Gastroesophageal sphincter (tissue), 4 donors: Measurements from ENCODE around the gene CLIC3. TPM values are rescaled to one million over a fixed set of nuclear protein-coding genes. Genes with fewer than 3 reads are reported as not detected.

Source experiments
- ATAC-seq: fragments of 150-250 bp; one replicate; pipeline ENCODE4 v1.9.1; 2016; ENCODE audit warnings: mild to moderate bottlenecking, moderate library complexity
- H3K27ac ChIP-seq, 4 donors: fragments of 200-600 bp; sonication (generic) in 3 of 4; 1 replicate in 3 of 4; 2 replicates in 1 of 4; pipeline ENCODE4 v1.5.1; 2016 to 2019
- H3K27me3 ChIP-seq: fragments of 200-600 bp; sonication (generic); one replicate; pipeline ENCODE4 v1.5.1; 2019
- H3K36me3 ChIP-seq, 2 donors: fragments of 200-600 bp; sonication (generic); one replicate each; pipeline ENCODE4 v1.5.1; 2019; ENCODE audit warnings: control low read depth in 1 of 2
- H3K4me1 ChIP-seq, 3 donors: fragments of 200-600 bp; sonication (generic); 1 replicate in 2 of 3; 2 replicates in 1 of 3; pipeline ENCODE4 v1.5.1; 2016 to 2019; ENCODE audit warnings: control low read depth in 2 of 3
- H3K4me3 ChIP-seq, 2 donors: fragments of 200-600 bp; sonication (generic); one replicate each; pipeline ENCODE4 v1.5.1; 2019; ENCODE audit warnings: mild to moderate bottlenecking in 1 of 2, moderate library complexity in 1 of 2
- H3K9me3 ChIP-seq, 3 donors: fragments of 200-600 bp; sonication (generic); one replicate each; pipeline ENCODE4 v1.5.1; 2017 to 2019; ENCODE audit warnings: control low read depth in 2 of 3
- EP300 ChIP-seq: sonication (generic); formaldehyde crosslinking; IDR thresholded peaks from one replicate; pipeline ENCODE4 v1.6.1; 2017; ENCODE audit warnings: antibody characterized with exemption, mild to moderate bottlenecking
- POLR2A ChIP-seq, 2 donors: fragments of 450-650 bp; IDR thresholded peaks; one replicate each; pipeline ENCODE4 v1.6.1; 2017; ENCODE audit warnings: antibody characterized with exemption in 2 of 2, mild to moderate bottlenecking in 2 of 2, moderate library complexity in 1 of 2
- POLR2AphosphoS5 ChIP-seq: sonication (generic); formaldehyde crosslinking; IDR thresholded peaks from one replicate; pipeline ENCODE4 v1.6.1; 2017; ENCODE audit warnings: antibody characterized with exemption
- WGBS, 2 donors: methylation state at CpG; one replicate each; pipeline ENCODE4 v1.1.5; 2018; ENCODE audit warnings: low coverage in 1 of 2; 5-methylcytosine and 5-hydroxymethylcytosine counted together
- total RNA-seq, 4 donors: library from RNA; depleted of rRNA; stranded (reverse); fragments of >200 nt; gene quantifications; one replicate each; pipeline ENCODE4 v1.1.0, GENCODE V29; 2016
- TF ChIP-seq, protein P1 (sequence below), 4 experiments: fragments of 200-600 bp in 2 of 4; fragments of 450-650 bp in 2 of 4; sonication (generic) in 1 of 4; IDR thresholded peaks; one replicate each; pipeline ENCODE4 v1.5.1; 2017 to 2019; ENCODE audit warnings: antibody characterized with exemption in 4 of 4, mild to moderate bottlenecking in 2 of 4, moderate library complexity in 2 of 4

Gene CLIC3
- total RNA-seq, 4 donors from 2014 or later: 0.81 to 5.4 (median 2.2) TPM

DNA sequence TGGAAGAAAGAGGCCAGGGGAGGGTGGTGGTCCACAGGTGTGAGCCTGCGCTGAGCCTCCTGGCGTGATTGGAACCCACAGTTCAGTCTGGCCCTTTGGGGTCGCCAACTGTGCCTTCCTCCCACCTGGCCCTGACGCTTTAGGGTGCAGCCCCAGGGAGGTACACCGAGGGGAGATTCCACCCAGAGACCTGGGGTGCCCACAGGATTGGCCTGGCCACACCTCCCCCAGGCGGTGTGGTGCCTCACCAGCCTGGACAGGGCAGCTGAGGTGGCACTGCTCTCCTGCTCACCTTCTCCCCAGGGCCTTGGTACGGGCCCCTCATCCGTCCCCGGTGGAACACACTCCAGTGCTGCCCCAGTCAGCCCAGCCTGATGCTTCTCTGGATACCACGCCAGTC, 1.0 kb upstream of the CLIC3 start:
- ATAC-seq: no peak
- H3K36me3 ChIP-seq: peaks cover 0 to 18% of the 10 kb centered on the region in 2 donors
- TF ChIP-seq EP300 (no peak), POLR2AphosphoS5 (no peak), POLR2A (IDR thresholded peaks at IDR 0.05) (no peak)
- TF ChIP-seq, protein P1, sequence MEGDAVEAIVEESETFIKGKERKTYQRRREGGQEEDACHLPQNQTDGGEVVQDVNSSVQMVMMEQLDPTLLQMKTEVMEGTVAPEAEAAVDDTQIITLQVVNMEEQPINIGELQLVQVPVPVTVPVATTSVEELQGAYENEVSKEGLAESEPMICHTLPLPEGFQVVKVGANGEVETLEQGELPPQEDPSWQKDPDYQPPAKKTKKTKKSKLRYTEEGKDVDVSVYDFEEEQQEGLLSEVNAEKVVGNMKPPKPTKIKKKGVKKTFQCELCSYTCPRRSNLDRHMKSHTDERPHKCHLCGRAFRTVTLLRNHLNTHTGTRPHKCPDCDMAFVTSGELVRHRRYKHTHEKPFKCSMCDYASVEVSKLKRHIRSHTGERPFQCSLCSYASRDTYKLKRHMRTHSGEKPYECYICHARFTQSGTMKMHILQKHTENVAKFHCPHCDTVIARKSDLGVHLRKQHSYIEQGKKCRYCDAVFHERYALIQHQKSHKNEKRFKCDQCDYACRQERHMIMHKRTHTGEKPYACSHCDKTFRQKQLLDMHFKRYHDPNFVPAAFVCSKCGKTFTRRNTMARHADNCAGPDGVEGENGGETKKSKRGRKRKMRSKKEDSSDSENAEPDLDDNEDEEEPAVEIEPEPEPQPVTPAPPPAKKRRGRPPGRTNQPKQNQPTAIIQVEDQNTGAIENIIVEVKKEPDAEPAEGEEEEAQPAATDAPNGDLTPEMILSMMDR (IDR thresholded peaks at IDR 0.05): no peak
- H3K27ac ChIP-seq: peak overlapping the region in 1 of 4 donors; percentile 3
- peaks cover 0 to 45% (median 31%) of the 10 kb centered on the region in 3 donors for H3K4me1 ChIP-seq
- no peak overlapping the region for H3K4me3 ChIP-seq
- H3K9me3 ChIP-seq: no peaks in the 10 kb centered on the region
- WGBS, 2 donors: no CpG with 5 or more reads among the region's 10 CpGs
- H3K27me3 ChIP-seq: peaks cover 58% of the 10 kb centered on the region

DNA sequence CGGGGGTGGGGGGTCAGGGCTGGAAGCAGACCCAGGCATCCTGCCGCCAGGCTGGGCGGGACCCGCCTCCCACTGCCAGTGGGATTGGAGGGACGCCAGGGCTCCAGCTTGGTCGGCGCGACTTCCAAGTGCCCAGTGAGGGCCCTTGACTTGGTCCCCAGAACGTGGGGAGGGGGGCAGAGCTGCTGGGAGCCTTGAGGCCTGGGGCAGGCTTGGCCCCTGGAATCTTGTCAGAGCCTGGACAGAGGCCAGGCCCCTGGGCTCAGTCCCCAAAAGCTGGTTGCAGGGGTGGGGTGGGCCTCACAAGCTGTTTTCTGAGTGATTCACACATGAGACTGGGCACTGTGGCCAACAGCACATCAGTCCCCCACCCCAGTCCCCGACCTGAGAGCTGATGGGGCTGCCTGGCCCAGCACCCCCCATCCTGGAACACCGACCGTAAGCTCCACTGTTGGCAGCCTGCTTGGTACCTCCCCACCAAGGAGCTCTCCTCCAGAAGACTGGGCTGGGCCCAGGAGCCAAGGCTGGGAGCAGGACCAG, 526 bp downstream of the CLIC3 start:
- Histone ChIP-seq H3K4me3 (peak overlapping the region in 1 of 2 donors; percentile 28), H3K9me3 (no peaks in the 10 kb centered on the region), H3K27ac (peak overlapping the region in 1 of 4 donors; percentile 35), H3K27me3 (peaks cover 58% of the 10 kb centered on the region), H3K4me1 (peaks cover 0 to 53% (median 31%) of the 10 kb centered on the region in 3 donors), H3K36me3 (peaks cover 0 to 18% of the 10 kb centered on the region in 2 donors)
- no CpG with 5 or more reads among the region's 12 CpGs for WGBS, 2 donors
- ATAC-seq: no peak
- TF ChIP-seq, protein P1 (IDR thresholded peaks at IDR 0.05): no peak
- TF ChIP-seq POLR2A (IDR thresholded peaks at IDR 0.05) (no peak), EP300 (no peak), POLR2AphosphoS5 (no peak)

DNA sequence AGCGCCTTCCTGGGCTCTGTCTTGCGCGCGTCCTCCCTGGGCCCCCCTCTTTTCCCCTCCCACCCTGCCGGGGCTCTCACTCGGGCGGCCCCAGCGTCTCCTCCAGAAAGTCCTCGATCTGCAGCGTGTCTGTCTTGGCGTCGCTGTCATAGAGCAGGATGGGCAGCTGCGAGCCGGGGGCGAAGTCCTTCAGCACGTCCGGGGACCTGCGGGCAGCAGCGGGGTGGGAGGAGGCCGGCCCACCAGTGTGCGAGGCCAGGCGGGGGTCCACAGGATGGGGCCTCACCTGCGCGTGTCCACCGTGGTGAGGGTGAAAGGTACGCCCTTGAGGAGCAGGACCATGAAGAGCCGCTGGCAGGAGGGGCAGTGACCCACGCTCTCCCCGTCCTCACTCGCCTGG, 1.0 kb downstream of the CLIC3 start:
- H3K4me3 ChIP-seq: peak overlapping the region in 1 of 2 donors; percentile 28
- H3K27me3 ChIP-seq: peaks cover 58% of the 10 kb centered on the region
- H3K36me3 ChIP-seq: peaks cover 0 to 18% of the 10 kb centered on the region in 2 donors
- H3K9me3 ChIP-seq: no peaks in the 10 kb centered on the region
- peak overlapping the region in 1 of 4 donors; percentile 35 for H3K27ac ChIP-seq
- ATAC-seq: no peak
- TF ChIP-seq POLR2AphosphoS5: no peak
- TF ChIP-seq EP300: no peak
- TF ChIP-seq, protein P1 (IDR thresholded peaks at IDR 0.05): no peak
- TF ChIP-seq POLR2A (IDR thresholded peaks at IDR 0.05): no peak
- H3K4me1 ChIP-seq: peaks cover 0 to 53% (median 31%) of the 10 kb centered on the region in 3 donors
- WGBS, 2 donors: no CpG with 5 or more reads among the region's 30 CpGs

DNA sequence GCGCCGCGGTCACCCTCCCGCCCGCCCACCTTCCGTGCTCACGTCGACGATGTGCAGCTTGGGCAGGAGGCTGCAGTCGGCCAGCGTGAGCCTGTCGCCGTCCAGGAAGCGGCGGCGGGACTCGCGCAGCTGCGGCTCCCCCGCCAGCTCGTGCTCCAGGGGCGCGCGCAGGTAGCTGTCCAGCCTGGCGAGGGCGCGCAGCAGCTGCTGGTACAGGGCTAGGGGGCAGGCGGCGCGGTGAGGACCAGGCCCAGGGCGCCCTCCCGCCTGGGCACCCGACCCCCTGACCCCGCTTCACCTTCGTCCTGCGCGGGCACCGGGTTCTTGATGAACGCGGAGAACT, 1.5 kb downstream of the CLIC3 start:
- no peak for ATAC-seq
- H3K27ac ChIP-seq: no peak overlapping the region
- peaks cover 0 to 18% of the 10 kb centered on the region in 2 donors for H3K36me3 ChIP-seq
- no CpG with 5 or more reads among the region's 40 CpGs for WGBS, 2 donors
- TF ChIP-seq POLR2A (IDR thresholded peaks at IDR 0.05): no peak
- no peaks in the 10 kb centered on the region for H3K9me3 ChIP-seq
- H3K4me1 ChIP-seq: peaks cover 0 to 53% (median 31%) of the 10 kb centered on the region in 3 donors
- peaks cover 55% of the 10 kb centered on the region for H3K27me3 ChIP-seq
- peak overlapping the region in 1 of 2 donors; percentile 28 for H3K4me3 ChIP-seq

DNA sequence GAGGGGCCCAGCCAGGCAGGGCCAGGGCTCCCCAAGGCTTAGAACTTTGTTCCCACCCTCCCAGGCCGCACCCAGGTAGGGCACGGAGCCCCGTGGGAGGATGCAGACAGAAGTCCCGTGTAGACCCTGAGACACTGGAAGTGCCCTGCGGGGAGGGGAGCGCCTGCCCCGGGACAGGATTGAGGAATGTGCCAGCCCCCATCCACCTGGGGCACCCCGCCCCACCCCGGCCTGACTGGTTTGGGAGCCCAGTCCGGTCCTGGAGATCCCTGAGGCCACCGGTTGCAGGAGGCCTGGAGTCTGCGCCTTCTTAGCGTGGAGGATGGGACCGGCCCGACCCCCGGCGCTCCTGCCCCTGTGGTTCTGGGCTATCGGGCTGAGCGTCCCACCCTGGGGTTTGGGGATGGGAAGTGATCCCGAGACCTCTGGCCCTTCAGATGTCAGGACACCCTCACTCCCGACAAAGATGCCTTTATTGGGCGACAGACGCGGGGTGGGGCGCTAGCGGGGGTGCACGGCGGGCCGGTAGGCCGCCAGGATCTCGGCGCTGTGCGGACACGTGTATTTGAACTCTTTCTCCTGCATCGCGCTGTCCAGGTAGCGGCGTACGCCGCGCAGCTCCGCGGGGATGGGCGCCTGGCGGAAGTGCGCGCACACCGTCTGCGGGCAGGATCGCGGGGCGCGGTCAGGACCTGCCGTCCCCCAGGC, 2.0 kb downstream of the CLIC3 start:
- Histone ChIP-seq H3K27me3 (peaks cover 54% of the 10 kb centered on the region), H3K4me3 (peak overlapping the region in 1 of 2 donors; percentile 28), H3K27ac (no peak overlapping the region), H3K9me3 (no peaks in the 10 kb centered on the region), H3K4me1 (peaks cover 0 to 53% (median 31%) of the 10 kb centered on the region in 3 donors), H3K36me3 (peaks cover 0 to 18% of the 10 kb centered on the region in 2 donors)
- no peak for ATAC-seq
- WGBS, 2 donors: no CpG with 5 or more reads among the region's 54 CpGs
- no peak for TF ChIP-seq EP300
- no peak for TF ChIP-seq POLR2A (IDR thresholded peaks at IDR 0.05)
- TF ChIP-seq POLR2AphosphoS5: no peak
- TF ChIP-seq, protein P1 (IDR thresholded peaks at IDR 0.05): no peak
